Mesenchymal stem cell (in vitro differentiated cells and primary cell): Measurements from ENCODE around the gene CD109.

ENCODE experiments used
- DNase-seq: peaks from one replicate; pipeline ENCODE4 v3.0.0-alpha.2; 2013
- H2AFZ ChIP-seq: one replicate; pipeline ENCODE4 v1.6.1; 2013; ENCODE audit warnings: low read depth, mild to moderate bottlenecking, control low read depth, inconsistent platforms, low read length, moderate library complexity
- H2AK5ac ChIP-seq: 2 replicates; pipeline ENCODE4 v1.6.1; 2013; ENCODE audit warnings: low read length, moderate library complexity, mild to moderate bottlenecking, inconsistent platforms; ENCODE audit not compliant: severe bottlenecking
- H2BK120ac ChIP-seq: one replicate; pipeline ENCODE4 v1.6.1; 2013; ENCODE audit warnings: low read depth, mild to moderate bottlenecking, inconsistent platforms, low read length, moderate library complexity
- H2BK12ac ChIP-seq, 2 experiments: one replicate each; pipeline ENCODE4 v1.6.1; 2013; ENCODE audit warnings: inconsistent platforms in 2 of 2, low read length in 2 of 2, mild to moderate bottlenecking in 2 of 2, moderate library complexity in 2 of 2, control low read depth in 1 of 2
- H2BK15ac ChIP-seq: one replicate; pipeline ENCODE4 v1.6.1; 2013; ENCODE audit warnings: mild to moderate bottlenecking, low read depth, inconsistent platforms; ENCODE audit not compliant: poor library complexity, severe bottlenecking
- H2BK5ac ChIP-seq: 2 replicates; pipeline ENCODE4 v1.6.1; 2013; ENCODE audit warnings: low read depth, mild to moderate bottlenecking, low read length, control low read depth, inconsistent platforms; ENCODE audit not compliant: poor library complexity, severe bottlenecking
- H3K14ac ChIP-seq, 2 experiments: one replicate each; pipeline ENCODE4 v1.6.1; 2013; ENCODE audit warnings: inconsistent platforms in 2 of 2, low read length in 2 of 2, control low read depth in 1 of 2, mild to moderate bottlenecking in 1 of 2, moderate library complexity in 1 of 2
- H3K18ac ChIP-seq, 2 experiments: one replicate each; pipeline ENCODE4 v1.6.1; 2013; ENCODE audit warnings: inconsistent platforms in 2 of 2, low read length in 2 of 2, control low read depth in 1 of 2, low read depth in 1 of 2, mild to moderate bottlenecking in 1 of 2
- H3K23ac ChIP-seq, 2 experiments: one replicate each; pipeline ENCODE4 v1.6.1; 2013; ENCODE audit warnings: inconsistent platforms in 2 of 2, low read length in 2 of 2, mild to moderate bottlenecking in 2 of 2, moderate library complexity in 2 of 2, control low read depth in 1 of 2
- H3K27ac ChIP-seq: 2 replicates; pipeline ENCODE4 v1.5.1; 2013; ENCODE audit warnings: mild to moderate bottlenecking, moderate library complexity, low read length, control low read depth, inconsistent platforms; ENCODE audit not compliant: poor library complexity, severe bottlenecking
- H3K27me3 ChIP-seq, 2 experiments: 2 replicates each; pipeline versions ENCODE4 v1.6.1 to v1.7.0; 2013; ENCODE audit warnings: low read length in 2 of 2, mild to moderate bottlenecking in 2 of 2, moderate library complexity in 2 of 2, control low read depth in 1 of 2, inconsistent platforms in 1 of 2; ENCODE audit not compliant: control insufficient read depth in 1 of 2, insufficient read depth in 1 of 2
- H3K36me3 ChIP-seq, 2 experiments: 2 replicates each; pipeline versions ENCODE4 v1.6.1 to v1.7.0; 2013; ENCODE audit warnings: low read length in 2 of 2, control low read depth in 1 of 2, inconsistent platforms in 1 of 2, low read depth in 1 of 2, mild to moderate bottlenecking in 1 of 2; ENCODE audit not compliant: insufficient read depth in 2 of 2, control insufficient read depth in 1 of 2
- H3K4ac ChIP-seq, 2 experiments: one replicate each; pipeline ENCODE4 v1.6.1; 2013; ENCODE audit warnings: inconsistent platforms in 2 of 2, low read length in 2 of 2, mild to moderate bottlenecking in 2 of 2, moderate library complexity in 2 of 2, control low read depth in 1 of 2, low read depth in 1 of 2
- H3K4me1 ChIP-seq: 2 replicates; pipeline ENCODE4 v1.6.1; 2013; ENCODE audit warnings: low read depth, low read length, control low read depth; ENCODE audit not compliant: control insufficient read depth, insufficient read depth
- H3K4me2 ChIP-seq: 2 replicates; pipeline ENCODE4 v1.6.1; 2013; ENCODE audit warnings: low read length, mild to moderate bottlenecking, inconsistent platforms; ENCODE audit not compliant: poor library complexity, severe bottlenecking
- H3K4me3 ChIP-seq, 2 experiments: 2 replicates each; pipeline versions ENCODE4 v1.5.1 to v1.7.0; 2013; ENCODE audit warnings: low read length in 2 of 2, mild to moderate bottlenecking in 2 of 2, control low read depth in 1 of 2, low read depth in 1 of 2; ENCODE audit not compliant: insufficient read depth in 1 of 2
- H3K79me1 ChIP-seq: replicated peaks from 2 replicates; pipeline ENCODE4 v1.6.1; 2013; ENCODE audit warnings: mild to moderate bottlenecking, control low read depth, low read length, inconsistent platforms; ENCODE audit not compliant: poor library complexity, severe bottlenecking
- H3K9ac ChIP-seq: 2 replicates; pipeline ENCODE4 v1.7.0; 2013; ENCODE audit warnings: mild to moderate bottlenecking, low read length, moderate library complexity
- H3K9me3 ChIP-seq: 2 replicates; pipeline ENCODE4 v1.7.0; 2013; ENCODE audit warnings: mild to moderate bottlenecking, low read length; ENCODE audit not compliant: control insufficient read depth
- H4K8ac ChIP-seq: one replicate; pipeline ENCODE4 v1.6.1; 2013; ENCODE audit warnings: inconsistent platforms, mild to moderate bottlenecking, low read length, moderate library complexity
- H4K91ac ChIP-seq: one replicate; pipeline ENCODE4 v1.6.1; 2013; ENCODE audit warnings: mild to moderate bottlenecking, low read length, inconsistent platforms
- whole genome bisulfite sequencing: methylation state at CpG from one replicate; pipeline ENCODE4 v1.1.7; 2013; ENCODE audit warnings: mixed read lengths; 5-methylcytosine and 5-hydroxymethylcytosine counted together

CD109 gene

GRCh38 chr6:73703466-73703865, 7.5 kb downstream of the CD109 start:
- no peak overlapping the region for H2BK5ac ChIP-seq
- H3K9me3 ChIP-seq = no peaks in the 10 kb centered on the region
- H4K8ac ChIP-seq = no peak overlapping the region
- H2BK12ac ChIP-seq = no peak overlapping the region
- WGBS = no CpG with 5 or more reads among the region's 1 CpG
- no peak overlapping the region for H2AFZ ChIP-seq
- no peak overlapping the region for H2BK15ac ChIP-seq
- peak overlapping the region; percentile 58 for H3K27ac ChIP-seq
- no peak overlapping the region for H3K4me2 ChIP-seq
- peak overlapping the region in 1 of 2 experiments; percentile 20 for H3K4ac ChIP-seq
- H3K27me3 ChIP-seq = no peaks in the 10 kb centered on the region
- H3K4me3 ChIP-seq = no peak overlapping the region
- H3K18ac ChIP-seq = no peak overlapping the region
- DNase-seq = peak; percentile 47
- H3K14ac ChIP-seq = no peak overlapping the region
- peak overlapping the region; percentile 85 for H3K9ac ChIP-seq
- peaks cover 1% of the 10 kb centered on the region for H3K4me1 ChIP-seq
- no peak overlapping the region for H2AK5ac ChIP-seq
- H2BK120ac ChIP-seq = no peak overlapping the region
- peaks cover 0 to 56% of the 10 kb centered on the region in 2 experiments for H3K36me3 ChIP-seq
- H3K23ac ChIP-seq = no peak overlapping the region
- no peak overlapping the region for H4K91ac ChIP-seq
- H3K79me1 ChIP-seq = peaks cover 22% of the 10 kb centered on the region

DNA sequence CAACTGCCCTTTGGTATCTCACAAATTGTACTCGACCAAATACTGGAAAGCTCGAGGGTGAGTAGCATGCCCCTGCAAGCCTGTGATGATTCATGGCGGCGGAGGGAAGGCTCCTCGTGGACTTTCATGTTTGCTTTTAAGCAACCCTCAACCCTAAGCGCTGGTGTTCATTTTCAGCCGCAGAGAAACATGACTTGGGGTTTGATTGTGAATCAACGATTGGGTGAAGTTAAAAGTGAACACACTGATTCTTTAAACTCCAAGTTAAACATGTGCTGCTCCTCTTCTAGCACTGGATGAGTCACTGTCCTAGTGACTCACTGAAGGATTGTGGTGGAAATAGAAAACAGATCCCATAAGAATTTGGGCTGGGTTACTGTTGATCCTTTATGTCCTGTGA, 8.3 kb downstream of the CD109 start:
- no peak overlapping the region for H2BK12ac ChIP-seq
- peaks cover 0 to 48% of the 10 kb centered on the region in 2 experiments for H3K36me3 ChIP-seq
- H3K4me3 ChIP-seq = no peak overlapping the region
- H3K9ac ChIP-seq = peak overlapping the region; percentile 85
- no peak overlapping the region for H2BK5ac ChIP-seq
- peak overlapping the region; percentile 60 for H4K8ac ChIP-seq
- H2BK120ac ChIP-seq = no peak overlapping the region
- peak; percentile 98 for DNase-seq
- peaks cover 1% of the 10 kb centered on the region for H3K4me1 ChIP-seq
- H3K9me3 ChIP-seq = no peaks in the 10 kb centered on the region
- peak overlapping the region; percentile 87 for H3K27ac ChIP-seq
- 2% methylated on average over 5 of the region's 8 CpGs for WGBS
- H2AK5ac ChIP-seq = no peak overlapping the region
- no peak overlapping the region for H2BK15ac ChIP-seq
- peaks cover 22% of the 10 kb centered on the region for H3K79me1 ChIP-seq
- H3K23ac ChIP-seq = no peak overlapping the region
- H2AFZ ChIP-seq = no peak overlapping the region
- H3K4ac ChIP-seq = no peak overlapping the region
- H4K91ac ChIP-seq = no peak overlapping the region
- H3K18ac ChIP-seq = peak overlapping the region; percentile 46 to 91
- no peaks in the 10 kb centered on the region for H3K27me3 ChIP-seq
- H3K14ac ChIP-seq = no peak overlapping the region
- peak overlapping the region; percentile 27 for H3K4me2 ChIP-seq

- Histone ChIP-seq H3K4me2 (no peak overlapping the region), H3K36me3 (peaks cover 0 to 43% of the 10 kb centered on the region in 2 experiments), H3K18ac (peak overlapping the region in 1 of 2 experiments; percentile 79), H3K4ac (no peak overlapping the region), H2BK5ac (no peak overlapping the region), H4K91ac (no peak overlapping the region), H3K14ac (no peak overlapping the region), H3K27ac (peak overlapping the region; percentile 87), H4K8ac (no peak overlapping the region), H2AFZ (no peak overlapping the region), H3K79me1 (peaks cover 18% of the 10 kb centered on the region), H2BK12ac (no peak overlapping the region), H2BK15ac (no peak overlapping the region), H2AK5ac (no peak overlapping the region), H2BK120ac (no peak overlapping the region), H3K27me3 (no peaks in the 10 kb centered on the region), H3K23ac (no peak overlapping the region), H3K4me3 (peak overlapping the region in 1 of 2 experiments; percentile 39), H3K9me3 (no peaks in the 10 kb centered on the region), H3K9ac (peak overlapping the region; percentile 85), H3K4me1 (peaks cover 1% of the 10 kb centered on the region)
- 59% methylated on average over 3 of the region's 4 CpGs for WGBS
- no peak for DNase-seq
Measured at GRCh38 chr6:73704798-73705197, 8.8 kb downstream of the CD109 start.

DNA sequence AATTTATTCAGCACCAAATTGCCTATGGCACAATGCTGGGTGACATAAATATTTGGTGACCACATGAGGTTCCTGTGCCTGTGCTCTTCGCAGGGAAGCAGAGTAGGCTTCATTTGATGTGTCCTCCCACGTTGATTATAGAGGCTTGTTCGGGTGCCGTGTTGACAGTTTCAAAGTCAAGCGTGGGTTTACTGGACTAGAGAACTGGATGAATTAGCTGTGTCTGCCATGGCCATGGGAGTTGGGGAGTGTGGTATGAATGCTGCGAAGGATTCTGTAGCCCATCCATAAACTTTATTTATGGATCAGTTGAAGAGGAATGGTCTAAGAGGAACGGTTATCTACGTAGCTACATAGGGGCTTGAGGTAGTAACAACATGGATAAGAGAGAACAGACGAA, 11.0 kb downstream of the CD109 start:
- Histone ChIP-seq H3K36me3 (peaks cover 0 to 38% of the 10 kb centered on the region in 2 experiments), H3K27me3 (no peaks in the 10 kb centered on the region), H2BK12ac (no peak overlapping the region), H4K8ac (no peak overlapping the region), H3K79me1 (peaks cover 12% of the 10 kb centered on the region), H3K14ac (no peak overlapping the region), H3K4ac (no peak overlapping the region), H3K4me1 (peaks cover 1% of the 10 kb centered on the region), H2BK5ac (no peak overlapping the region), H3K27ac (no peak overlapping the region), H2BK15ac (no peak overlapping the region), H3K18ac (no peak overlapping the region), H3K23ac (no peak overlapping the region), H3K4me2 (no peak overlapping the region), H3K9ac (no peak overlapping the region), H2BK120ac (no peak overlapping the region), H3K9me3 (no peaks in the 10 kb centered on the region), H2AK5ac (no peak overlapping the region), H4K91ac (no peak overlapping the region), H3K4me3 (no peak overlapping the region), H2AFZ (no peak overlapping the region)
- DNase-seq = no peak
- WGBS = 97% methylated on average over 9 of the region's 9 CpGs
